HS-27A (cell line): ENCODE results near the gene RELB.

Source experiments
- DNase-seq: peaks from one replicate; pipeline ENCODE4 v3.0.0-alpha.2; 2012; ENCODE audit warnings: low read depth, missing footprints

Gene RELB

DNA sequence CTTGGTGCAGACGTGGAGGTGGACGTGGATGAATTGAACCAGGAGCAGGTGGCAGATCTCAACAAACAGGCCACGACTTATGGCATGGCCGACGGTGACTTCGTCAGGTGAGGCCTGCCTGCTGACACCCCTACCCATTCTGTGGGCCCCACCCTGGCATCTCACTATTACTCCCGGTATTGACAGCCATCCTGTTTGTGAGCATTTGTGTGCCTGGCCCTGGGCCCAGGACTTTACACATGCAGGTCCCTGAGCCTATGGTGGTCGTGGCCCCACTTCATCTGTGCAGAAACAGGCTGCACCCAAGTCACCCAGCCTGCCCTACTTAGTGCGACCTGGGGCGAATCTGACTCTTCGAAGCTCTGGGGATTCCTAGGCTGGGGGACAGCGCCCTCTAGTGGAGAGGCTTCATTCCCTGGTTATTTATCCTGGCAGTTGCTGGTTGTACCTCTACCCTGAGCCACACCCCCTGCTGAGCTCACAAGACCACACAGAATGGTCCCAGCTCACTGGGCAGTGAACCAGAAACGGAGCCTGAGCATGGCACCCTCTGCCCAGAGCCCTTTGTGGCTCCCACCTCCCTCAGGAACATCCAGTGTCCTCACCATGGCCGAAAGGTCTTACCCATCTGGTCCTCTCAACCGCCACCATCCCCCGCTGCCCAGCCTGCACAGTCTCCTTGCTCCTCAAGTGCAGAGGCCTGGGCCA is 58.1 kb downstream of the RELB start:
- DNase-seq, result peak; percentile 62

DNA sequence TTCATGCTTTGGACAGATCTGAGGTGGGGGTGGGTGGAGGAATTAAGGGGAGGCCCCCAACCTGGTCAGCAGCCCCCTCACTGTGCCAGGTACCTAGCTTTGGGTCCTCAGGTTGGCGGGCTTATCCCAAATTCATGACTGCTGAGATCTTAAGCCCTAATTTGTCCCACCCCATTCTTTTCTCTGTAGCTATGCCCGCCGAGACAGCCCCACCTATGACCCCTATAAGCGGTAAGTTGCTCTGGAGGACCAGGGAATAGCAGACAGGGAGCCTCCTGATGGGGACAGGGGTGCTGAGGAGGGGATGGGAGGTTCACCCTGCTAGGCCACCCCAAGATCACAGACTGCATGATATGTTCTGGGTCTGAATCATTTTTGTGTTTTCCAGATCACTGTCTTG is 60.7 kb downstream of the RELB start:
- no peak for DNase-seq

DNA sequence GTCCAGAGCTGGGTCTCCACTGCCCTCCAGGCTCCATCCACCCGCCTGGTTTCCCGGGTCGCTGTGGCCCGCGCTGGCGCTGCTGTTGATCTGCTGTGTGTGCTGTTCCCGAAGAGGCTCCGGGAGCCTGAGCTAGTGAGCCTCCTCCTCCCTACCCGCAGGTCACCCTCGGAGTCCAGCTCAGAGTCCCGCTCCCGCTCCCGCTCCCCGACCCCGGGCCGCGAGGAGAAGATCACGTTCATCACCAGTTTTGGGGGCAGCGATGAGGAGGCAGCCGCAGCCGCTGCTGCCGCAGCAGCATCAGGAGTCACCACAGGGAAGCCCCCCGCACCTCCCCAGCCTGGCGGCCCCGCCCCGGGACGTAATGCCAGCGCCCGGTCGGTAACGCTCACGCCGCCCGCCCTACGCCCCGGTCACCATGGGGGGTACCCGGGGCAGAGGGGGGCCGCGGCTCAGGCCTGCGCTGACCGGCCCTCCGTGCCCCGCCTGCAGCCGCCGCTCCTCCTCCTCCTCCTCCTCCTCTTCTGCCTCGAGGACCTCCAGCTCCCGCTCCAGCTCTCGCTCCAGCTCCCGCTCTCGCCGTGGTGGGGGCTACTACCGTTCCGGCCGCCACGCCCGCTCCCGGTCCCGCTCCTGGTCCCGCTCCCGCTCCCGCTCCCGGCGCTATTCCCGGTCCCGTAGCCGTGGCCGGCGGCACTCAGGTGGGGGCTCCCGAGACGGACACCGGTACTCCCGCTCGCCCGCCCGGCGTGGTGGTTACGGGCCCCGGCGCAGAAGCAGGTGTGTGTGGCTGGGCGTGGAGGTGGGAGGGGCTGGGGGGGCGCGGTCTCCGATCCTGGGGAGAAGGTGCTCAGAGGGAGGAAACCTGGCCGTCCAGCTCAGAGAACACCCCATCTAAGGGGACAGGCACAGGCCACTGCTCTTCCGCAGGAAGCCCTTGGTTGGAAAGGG is 62.9 kb downstream of the RELB start:
- DNase-seq, result no peak

DNA sequence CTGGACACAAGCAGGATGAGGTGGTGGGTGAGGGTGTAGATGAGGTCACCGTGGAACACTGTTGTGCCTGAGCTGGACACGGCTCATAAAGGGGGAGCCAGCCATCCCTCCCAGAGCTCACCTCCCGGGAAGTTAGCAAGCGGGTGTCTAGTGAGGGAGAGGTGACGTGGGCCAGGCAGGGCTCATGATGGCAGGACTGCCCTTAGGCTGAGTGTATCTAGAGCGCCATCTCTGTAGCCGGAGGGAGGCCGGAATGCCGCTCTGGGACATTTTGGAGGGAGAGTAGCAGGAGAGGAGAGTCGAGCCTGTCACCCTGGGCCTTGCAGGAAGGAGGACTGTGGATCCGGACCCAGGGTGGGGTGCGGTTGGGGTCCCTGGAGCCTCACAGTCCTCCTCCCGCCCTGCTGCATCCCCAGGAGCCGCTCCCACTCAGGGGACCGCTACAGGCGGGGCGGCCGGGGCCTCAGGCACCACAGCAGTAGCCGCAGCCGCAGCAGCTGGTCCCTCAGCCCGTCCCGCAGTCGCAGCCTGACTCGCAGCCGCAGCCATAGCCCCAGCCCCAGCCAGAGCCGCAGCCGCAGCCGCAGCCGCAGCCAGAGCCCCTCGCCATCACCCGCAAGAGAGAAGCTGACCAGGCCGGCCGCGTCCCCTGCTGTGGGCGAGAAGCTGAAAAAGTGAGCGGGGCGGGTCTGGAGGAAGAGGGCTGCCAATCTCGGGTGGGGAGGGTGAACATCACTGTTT is 65.8 kb downstream of the RELB start:
- no peak for DNase-seq

DNA sequence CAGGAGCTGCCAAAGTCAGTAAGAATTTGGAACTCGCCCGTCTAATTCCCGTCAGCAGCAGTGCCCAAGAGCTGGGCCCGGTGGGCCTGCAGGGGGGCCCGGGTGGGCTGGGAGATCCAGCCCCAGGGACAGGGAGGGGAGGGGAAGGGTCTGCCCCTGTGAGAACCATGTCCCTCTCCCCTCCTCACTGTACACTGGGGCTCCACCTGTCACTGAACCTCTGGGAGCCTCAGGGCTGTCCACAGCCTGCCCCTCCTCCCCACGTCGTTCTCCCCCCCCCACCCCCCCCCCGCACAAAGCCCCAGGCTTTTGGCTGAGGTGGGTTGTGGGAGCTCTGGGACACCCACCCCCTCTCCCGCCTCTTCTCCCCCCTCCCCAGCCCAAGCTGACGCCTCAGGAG is 66.8 kb downstream of the RELB start:
- DNase-seq, result no peak

DNA sequence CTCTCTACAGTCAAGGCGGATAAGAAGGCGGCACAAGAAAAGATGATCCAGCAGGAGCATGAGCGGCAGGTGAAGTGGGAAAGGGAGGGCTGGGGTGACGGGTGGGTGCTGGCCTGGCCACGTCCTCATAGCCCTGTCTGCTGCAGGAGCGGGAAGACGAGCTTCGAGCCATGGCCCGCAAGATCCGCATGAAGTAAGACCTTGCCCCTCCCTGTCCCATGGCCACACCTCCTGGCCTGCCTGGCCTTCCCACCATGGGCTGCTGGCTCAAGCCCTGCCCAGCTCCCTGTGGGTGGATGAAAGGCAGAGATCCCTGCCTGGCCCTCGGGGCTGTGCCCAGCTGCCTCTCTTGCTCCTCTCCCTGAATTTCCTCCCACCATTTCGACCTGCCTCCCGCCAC is 67.8 kb downstream of the RELB start:
- no peak for DNase-seq

DNA sequence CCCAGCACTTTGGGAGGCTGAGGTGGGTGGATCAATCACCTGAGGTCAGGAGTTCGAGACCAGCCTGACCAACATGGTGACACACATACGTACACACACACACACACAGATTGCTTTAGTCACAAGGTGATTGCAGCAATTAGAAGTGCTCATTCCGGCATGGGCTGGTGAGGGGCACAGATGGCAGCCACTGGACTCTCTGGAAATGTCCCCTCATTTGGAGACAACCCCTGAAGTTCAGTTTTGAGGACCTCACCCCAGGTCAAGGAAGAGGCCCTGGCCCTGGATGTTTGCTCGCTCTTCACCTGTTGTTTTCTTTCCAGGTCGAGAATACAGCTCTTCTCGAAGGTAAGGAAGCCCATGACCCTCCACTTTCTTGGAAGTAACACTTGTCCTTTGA is 69.0 kb downstream of the RELB start:
- DNase-seq, result no peak

DNA sequence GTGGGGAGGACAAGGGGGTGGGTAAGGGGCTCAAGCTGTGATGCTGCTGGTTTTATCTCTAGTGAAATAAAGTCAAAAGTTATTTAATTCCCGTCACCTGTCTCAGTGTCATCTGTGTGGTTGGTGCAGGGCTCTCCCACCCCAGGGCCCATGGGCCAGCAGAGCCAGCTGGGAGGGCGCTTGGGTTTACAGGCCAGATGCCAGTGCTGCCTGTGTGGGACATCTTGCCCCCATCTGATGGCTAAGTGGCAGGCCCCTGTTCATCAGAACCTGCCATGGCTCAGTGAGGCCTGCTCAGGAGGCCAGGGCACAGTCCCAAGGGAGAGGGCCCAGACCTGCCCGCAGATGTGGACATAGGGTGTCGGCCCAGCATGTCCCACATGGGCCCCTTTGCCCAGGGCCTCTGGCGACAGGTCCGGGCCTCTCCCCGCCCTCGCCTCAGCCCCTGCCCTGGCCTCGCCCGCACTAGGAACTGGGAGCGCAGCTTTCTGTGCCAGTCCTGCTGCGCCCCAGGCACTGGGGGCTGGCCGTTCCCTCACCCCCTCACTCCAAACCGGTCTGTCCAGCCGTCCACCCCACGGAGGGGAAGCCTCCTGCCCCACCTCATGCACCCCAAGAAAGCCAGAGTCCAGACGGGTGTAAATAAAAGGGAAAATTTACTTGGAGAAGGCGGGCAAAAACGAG is 69.7 kb downstream of the RELB start:
- DNase-seq, result no peak

DNA sequence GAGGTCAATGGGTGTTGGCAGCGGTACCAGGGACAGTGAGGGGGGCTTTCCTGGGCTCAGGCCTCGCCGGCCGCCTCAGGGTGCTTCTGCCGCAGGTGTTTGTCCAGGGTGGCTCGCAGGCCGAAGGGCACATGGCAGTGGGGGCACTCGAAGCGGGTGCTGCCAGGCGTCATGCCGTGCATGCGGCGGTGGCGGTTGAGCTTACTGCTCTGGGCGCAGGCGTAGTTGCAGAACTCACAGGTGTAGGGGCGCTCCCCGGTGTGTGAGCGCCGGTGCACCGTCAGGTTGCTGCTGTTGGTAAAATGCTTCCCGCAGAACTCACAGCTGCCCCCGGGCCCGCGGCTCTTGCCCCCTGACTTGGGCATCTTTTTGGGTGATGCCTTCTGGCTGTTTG is 70.3 kb downstream of the RELB start:
- DNase-seq, result no peak

DNA sequence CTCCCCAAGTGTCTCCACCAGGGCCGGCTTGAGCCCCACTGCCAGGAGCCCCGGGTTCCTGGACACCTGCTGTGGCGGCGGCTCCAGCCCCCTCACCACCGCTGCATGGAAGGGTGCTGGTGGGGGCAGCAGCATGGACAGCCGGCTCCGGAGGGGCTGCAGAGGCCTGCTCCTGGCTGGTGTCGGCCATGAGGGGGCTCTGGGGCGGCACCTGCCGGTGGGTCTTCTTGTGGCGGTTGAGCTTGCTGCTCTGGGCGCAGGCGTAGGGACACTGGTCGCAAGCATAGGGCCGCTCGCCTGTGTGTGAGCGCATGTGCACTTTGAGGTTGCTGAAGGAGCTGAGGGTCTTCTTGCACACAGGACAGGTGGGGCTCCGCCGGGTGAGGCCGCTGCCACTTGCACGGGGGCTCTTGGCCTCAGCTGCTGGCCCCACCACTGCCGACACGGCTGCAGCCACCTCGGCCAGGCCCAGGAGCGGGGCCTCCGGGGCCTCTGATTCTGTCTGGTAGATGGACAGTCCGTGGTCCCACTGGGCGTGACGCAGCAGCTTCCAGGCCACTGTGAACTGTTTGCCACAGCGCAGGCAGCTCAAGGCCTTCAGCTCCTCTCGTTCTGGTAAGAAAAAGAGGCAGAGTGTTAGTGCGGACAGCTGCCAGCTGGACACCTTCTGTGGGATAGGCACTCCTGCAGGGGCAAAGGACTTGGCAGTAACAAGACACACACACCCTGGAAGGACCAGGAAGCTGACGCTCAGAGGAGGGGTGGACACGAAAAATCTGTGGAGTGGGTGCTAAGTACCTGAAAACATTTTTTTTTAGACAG is 70.9 kb downstream of the RELB start:
- DNase-seq, result no peak

DNA sequence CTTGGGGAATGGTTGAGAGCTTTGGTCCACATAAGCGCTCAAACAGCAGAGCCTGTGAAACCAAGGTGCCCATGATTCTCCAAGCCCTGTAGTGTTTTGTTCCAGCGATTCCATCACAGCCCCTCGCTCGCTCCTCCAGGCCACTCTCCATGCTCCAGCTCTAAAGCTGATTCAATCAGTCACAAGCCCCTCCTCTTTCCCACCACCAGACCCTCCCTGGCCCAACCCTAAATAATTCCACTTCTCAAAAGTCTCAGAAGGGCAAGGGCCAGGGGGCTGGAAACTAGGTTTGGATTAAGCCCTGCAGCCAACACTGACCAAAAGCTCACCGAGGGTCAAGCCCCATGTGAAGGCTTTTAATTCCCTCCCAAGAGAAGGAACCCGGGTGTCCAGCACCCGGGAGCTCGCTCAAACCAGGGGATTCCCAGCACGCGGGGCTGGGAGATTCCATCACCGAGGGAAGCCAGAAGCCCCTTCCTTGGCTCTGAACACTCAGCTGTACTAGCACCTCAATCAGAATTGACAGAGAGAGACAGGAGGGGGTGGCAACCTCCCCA is 73.6 kb downstream of the RELB start:
- DNase-seq, result no peak

DNA sequence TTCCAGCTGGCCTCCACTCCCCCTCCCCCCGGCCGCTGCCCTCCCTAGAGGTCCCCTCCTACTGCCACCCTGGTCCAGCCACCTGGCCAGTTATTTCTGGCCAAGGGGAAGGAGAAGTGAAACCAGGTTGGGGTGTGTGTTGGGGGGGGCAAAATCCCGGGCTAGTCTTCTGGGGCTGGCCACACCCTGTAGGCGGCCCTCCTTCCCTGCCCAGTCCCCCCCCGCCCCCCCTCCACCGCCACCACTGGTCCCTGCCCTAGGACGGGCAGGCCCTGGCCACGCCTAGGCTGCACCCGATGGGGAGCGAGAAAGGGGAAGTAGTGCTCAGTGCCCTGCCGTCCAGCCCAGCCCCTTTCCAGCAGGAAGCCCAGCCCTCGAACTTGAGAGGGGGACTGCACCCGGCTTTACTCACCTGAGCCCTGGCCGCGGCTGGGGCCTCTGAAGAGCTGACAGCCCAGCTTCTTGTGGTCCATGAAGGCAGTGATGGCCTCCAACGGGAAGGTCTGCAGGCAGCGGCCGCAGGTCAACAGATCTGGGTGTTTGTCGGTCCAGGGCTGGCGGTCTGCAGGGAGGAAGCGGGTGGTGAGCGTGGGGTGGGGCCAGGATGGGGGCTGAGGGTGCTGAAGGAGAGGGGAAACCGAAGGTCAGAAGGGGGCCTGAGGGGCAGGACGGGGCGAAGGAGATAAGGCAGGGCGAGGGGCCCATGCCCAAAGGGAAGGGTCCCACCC is 74.2 kb downstream of the RELB start:
- DNase-seq, result no peak

DNA sequence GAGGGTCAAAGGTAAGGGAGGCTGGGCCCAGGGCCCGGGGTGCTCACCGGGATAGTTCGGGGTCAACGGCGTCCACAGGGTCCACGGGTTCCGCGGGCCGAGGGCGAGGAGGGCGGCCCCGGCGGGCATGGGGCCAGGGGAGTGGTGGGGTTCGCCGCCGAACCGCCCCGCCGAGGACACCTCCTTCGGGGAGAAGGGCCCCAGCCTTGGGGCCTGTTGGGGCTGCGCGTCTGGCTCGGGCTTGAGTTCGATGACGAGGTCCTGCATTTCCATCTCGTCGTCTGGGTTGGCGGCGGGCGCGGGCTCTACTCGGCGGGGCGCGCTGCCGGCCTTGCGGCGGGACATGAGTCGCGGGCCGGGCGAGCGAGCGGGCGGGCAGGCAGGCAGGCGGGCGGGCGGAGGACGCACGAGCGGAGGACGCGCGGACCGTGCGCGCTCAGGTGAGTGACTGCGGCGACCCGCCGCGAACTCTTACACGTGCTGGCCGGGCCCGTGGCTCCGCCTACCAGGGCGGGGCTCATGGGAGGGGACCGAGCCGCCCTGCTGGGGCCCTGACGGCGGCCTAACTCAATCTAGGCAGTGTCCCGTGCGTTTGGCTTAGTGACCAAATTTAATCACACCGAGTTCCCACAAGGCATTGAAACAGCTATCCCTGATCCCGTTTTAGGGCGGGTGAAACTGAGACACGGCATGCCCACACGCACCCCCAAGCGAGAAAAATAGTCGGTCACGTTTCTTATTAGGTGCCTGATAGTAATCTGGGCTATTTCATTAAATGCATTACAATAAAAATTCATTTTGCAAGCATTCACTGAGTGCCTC is 75.0 kb downstream of the RELB start, which contains the start of gene ZNF296:
Gene ZNF296, minus strand, starts transcription at position 450 of the 822 bp plus-strand sequence. Its CDS starts 105 bp downstream, at position 345.
- DNase-seq, result no peak

DNA sequence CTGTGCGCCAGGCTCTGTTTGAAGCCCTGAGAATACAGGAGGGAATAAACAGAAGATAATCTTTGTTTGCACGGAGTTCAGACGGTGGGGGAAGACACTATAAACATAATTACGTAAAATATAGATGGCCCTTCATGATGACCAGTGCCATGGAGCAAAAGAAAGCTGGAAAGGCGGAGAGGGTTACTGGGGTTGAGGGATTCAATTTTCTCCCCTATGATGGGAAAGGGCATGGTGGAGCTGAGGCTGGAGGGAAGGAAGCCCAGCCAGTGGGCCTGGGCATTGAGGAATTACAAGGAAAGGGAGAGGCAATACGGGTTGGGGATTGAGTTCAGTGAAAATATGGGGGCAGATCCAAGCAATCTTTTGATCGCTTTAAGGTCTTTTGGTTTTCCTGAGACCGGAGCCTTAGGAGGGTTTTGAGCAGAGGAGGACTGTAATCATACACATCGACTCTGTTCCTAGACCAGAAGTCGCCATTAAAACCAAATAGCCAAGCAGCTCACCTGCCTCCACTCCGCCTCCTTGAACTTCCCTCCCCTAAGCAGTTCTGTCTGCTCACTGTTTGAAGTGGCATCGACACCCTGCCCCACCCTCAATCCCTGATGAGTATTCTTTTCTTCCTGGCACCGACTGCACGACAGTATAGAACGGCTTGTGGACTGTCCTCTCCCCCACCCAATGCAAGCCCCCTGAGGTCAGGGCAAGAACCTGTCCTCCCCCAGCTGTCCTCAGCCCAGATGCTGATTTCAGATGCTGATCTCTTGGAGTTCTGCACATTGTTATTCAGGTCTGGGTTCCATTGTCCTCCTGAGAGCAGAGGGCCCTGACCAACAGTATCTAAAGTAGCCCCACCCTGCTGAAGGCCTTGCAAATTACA is 75.8 kb downstream of the RELB start:
- DNase-seq, result no peak

DNA sequence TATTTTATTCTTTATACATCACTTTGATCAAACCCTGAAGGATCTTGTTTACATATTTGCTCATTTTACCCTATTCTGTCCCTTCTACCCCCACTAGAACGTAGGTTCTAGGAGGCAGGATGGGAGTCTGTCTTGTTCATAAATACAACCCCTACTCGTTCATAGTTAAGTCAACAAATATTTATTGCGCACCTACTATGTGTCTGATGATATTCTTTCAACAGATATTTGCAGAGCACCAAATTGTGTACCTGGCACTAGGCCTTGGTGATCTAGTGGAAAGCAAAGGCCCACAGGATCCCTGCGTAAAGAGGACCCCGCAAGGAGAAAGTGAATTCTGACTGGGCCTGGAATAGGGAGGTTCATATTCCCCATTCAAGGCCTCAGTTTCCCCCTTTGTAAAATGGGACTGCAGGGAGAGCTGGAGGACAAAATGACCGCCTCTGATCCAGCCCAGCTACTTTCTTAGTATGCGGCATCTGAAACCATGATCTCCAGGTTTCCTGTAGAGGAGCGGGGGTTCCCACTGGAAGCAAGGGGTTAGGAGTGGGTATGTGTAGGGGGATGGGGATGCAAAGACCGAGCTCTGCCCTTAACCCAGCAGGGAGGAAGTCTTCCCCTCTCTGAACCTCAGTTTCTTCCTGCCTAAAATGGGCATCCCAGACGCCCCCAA is 77.3 kb downstream of the RELB start:
- DNase-seq, result no peak

DNA sequence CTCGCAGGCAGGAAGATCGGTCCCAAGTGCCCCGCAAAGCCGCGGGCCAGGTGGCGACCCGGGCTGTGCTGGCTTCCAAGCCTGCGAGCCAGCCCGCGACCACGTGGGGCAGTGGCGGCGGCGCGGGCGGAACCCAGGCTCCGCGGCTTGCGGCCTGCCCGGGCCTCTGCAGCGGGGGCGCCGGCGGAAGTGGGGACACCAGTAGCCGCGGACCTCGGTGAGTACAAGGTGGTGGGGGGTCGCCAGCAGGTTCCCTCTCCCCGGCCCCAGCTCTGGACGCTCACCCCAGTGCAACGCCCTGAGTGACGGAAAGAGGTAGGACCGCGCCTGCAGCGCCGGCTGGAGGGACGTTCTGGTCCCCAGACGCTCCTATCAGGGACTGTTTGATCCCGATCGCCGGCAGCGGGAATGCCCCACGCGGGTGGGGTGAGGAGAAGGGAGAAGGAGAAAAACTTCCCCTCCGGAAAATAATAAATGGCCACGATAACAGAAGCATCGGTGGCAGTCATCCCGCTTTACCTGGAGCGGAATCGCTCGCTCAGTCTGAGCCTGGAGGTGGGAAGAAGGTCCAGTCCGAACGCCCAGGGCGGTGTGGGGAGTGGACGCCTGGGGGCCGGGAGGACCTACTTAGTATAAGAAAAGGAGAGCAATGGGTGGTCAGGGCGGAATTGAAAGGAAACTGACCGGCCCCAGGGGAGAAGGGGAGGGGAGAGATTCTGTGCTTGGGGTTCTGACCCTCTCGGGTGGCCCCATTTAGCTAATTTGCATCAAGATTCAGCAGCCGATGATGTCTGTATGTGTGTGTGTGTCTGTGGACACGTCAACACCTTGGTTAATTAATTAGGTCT is 78.0 kb downstream of the RELB start, which contains the start of gene GEMIN7:
Gene GEMIN7, plus strand, starts transcription at position 198 of the 848 bp plus-strand sequence. CDS start 10,855 bp downstream, outside the sequence.
- no peak for DNase-seq
